Omental fat pad (tissue), 4 donors: ENCODE data around the gene PAQR8. TPM values are rescaled to one million over a fixed set of nuclear protein-coding genes. Genes with fewer than 3 reads are reported as not detected.
"Not testable (repeated sequence)": the region's sequence is repeated elsewhere in the genome, so short reads cannot be mapped to it uniquely, and the experiment has no call there.

Experiments used
- ATAC-seq: fragments of 150-250 bp; one replicate; pipeline ENCODE4 v1.9.1; 2016; ENCODE audit warnings: mild to moderate bottlenecking, moderate library complexity; ENCODE audit not compliant: low FRiP score
- DNase-seq: peaks from one replicate; pipeline ENCODE4 v3.0.0-alpha.2; 2019; ENCODE audit warnings: low spot score
- total RNA-seq, 4 donors: library from RNA; depleted of rRNA; stranded (reverse); fragments of >200 nt; gene quantifications; one replicate each; pipeline ENCODE4 v1.1.0, GENCODE V29; 2016
- TF ChIP-seq, protein P1 (sequence below), 3 donors: fragments of 450-650 bp; IDR thresholded peaks; one replicate each; pipeline ENCODE4 v1.5.1; 2016 to 2017; ENCODE audit warnings: antibody characterized with exemption in 3 of 3, mild to moderate bottlenecking in 3 of 3, moderate library complexity in 2 of 3

PAQR8 gene
- total RNA-seq, 4 donors from 2014 or later: 1.5 to 7.9 (median 3.6) TPM

DNA sequence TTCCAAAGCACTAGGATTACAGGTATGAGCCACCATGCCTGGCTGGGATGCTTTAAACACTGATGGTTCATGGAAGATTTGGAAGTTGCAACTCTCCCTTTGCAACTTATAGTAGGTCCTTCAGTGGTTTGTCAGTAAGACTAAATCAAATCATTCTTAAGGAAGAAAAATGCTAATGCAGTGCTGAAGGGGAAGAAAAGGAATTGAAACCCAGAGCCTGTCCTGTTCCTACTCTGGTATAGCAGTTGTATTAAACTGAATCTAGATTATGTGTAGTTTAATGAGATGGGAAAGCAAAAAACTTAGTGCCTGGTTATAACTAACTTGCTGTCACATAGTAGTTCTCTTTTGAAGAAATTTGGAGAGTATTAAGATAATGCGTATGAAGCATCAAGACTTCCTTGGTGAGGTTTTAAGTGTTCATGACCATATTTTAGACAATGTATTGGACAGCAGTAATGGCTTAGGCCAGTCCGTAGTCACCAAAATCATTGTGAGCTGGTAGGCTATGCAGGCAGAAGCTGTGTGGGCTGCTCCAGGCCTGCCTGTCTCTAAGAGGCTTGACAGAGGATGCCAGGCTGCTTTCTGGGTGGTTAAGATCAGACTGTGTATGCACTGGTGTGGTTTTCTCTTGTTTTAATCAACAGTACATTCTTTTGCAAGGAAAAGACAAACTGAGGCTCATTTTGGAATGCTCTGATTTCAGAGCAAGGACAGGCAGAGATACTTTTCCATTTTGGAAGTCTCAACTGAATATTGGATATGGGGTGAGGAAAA, 14.0 kb downstream of the PAQR8 start:
- TF ChIP-seq, protein P1, sequence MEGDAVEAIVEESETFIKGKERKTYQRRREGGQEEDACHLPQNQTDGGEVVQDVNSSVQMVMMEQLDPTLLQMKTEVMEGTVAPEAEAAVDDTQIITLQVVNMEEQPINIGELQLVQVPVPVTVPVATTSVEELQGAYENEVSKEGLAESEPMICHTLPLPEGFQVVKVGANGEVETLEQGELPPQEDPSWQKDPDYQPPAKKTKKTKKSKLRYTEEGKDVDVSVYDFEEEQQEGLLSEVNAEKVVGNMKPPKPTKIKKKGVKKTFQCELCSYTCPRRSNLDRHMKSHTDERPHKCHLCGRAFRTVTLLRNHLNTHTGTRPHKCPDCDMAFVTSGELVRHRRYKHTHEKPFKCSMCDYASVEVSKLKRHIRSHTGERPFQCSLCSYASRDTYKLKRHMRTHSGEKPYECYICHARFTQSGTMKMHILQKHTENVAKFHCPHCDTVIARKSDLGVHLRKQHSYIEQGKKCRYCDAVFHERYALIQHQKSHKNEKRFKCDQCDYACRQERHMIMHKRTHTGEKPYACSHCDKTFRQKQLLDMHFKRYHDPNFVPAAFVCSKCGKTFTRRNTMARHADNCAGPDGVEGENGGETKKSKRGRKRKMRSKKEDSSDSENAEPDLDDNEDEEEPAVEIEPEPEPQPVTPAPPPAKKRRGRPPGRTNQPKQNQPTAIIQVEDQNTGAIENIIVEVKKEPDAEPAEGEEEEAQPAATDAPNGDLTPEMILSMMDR (IDR thresholded peaks at IDR 0.05): no peak
- DNase-seq: no peak
- no peak for ATAC-seq

DNA sequence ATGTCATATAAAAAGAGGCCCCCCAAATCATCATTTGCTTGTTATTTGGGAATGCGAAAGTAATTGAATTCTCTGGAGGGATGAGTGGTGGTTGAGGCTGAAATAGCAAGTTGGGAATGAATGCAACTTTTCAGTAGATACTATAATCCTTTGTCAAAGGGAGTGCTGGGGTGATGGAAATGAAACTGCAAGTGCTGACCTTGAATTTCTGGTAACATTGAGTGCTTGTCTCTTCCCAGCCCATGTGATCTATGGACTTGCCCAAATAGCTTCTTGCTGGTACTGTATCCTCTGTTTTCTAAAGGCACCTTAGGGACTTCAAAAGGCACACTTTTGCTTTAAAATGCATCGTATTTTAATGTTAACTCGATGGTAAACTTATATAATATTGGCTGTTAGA, 14.8 kb downstream of the PAQR8 start:
- ATAC-seq (no peak), DNase-seq (no peak)
- TF ChIP-seq, protein P1 (IDR thresholded peaks at IDR 0.05): no peak

DNA sequence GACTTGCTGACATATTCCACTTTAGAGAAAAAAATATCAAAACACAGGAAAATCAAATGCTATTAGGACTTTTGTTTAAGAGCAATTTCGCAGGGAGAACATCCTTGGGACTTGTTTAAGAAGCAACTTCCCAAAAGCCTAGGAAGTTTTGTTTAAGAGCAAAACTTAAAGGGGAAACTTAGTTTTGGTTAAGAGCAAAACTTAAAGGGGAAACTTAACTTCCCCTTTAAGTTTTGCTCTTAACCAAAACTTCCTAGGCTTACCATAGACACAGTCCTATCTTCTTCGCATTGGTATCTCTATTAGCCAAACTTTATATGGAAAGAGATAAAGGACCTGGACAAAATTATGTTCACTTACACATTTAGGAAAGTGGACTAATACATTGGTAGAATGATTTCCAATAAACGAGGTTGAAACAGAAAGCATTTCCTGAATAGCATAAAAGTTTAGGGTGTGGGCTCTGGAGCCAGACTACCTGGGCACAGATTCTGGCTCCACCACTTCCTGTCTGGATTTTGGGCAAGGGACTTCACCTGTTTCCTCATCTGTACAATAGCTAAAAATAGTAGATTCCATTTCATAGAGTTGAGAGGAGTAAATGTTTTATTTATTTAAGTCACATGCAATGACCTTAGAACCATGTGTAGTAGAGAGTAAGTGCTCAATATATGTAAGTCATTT, 15.7 kb downstream of the PAQR8 start:
- ATAC-seq (no peak), DNase-seq (no peak)
- TF ChIP-seq, protein P1 (IDR thresholded peaks at IDR 0.05): no peak

DNA sequence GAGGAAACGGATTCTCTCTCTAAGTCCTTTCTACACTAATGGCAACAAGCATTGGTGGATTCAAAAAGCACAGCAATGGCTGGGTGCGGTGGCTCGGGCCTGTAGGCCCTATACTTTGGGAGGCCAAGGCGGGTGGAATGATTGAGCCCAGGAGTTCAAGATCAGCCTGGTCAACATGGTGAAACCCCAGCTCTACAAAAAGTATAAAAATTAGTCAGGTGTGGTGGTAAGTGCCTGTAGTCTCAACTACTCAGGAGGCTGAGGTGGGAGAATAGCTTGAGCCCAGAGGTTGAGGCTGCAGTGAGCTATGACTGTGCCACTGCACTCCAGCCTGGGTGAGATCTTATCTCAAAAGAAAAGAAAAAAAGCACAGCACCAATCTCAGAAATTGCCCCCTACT, 19.3 kb downstream of the PAQR8 start:
- no peak for ATAC-seq
- DNase-seq: no peak
- TF ChIP-seq, protein P1 (IDR thresholded peaks at IDR 0.05): no peak

DNA sequence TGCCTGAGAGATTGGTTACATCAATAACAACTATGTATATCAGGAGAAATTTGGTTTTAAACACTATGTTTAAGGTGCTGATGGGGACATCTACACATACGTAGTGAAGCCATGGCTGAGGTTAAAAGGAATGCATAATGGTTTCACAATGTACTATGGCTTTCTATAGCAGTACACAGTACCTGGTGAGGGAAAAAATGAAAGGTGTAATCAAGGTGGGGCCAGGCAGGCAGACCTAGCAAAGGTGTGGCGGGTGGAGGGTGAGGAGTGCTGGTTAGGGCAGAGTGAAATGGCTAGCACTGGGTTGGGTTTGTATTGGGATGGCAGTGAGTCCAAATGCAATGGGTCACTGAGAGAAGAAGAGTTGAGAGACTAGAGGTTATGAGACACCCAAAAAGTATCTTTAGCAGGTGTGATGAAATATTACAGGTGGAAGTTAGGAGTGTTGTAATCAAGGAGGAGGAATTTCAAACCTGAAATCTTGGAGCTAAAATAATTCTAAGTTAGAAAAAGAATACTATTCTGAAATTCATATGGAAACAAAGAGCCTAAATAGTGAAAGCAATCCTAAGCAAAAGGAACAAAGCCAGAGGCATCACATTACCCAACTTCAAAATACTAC, 22.3 kb downstream of the PAQR8 start:
- DNase-seq (no peak), ATAC-seq (no peak)
- TF ChIP-seq, protein P1 (IDR thresholded peaks at IDR 0.05): no peak

DNA sequence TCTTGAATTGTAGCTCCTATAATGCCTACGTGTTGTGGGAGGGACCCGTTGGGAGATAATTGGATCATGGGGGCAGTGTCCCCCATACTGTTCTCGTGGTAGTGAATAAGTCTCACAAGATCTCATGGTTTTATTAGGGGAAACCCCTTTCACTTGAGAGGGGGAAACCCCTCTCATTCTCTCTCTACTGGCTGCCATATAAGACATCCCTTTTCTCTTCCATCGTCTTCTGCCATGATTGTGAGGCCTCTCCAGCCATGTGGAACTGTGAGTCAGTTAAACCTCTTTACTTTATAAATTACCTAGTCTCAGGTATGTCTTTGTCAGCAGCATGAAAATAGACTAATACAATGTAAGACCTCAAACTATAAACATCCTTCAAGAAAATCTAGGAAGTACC, 23.1 kb downstream of the PAQR8 start:
- TF ChIP-seq, protein P1 (IDR thresholded peaks at IDR 0.05): no peak
- no peak for ATAC-seq
- no peak for DNase-seq

DNA sequence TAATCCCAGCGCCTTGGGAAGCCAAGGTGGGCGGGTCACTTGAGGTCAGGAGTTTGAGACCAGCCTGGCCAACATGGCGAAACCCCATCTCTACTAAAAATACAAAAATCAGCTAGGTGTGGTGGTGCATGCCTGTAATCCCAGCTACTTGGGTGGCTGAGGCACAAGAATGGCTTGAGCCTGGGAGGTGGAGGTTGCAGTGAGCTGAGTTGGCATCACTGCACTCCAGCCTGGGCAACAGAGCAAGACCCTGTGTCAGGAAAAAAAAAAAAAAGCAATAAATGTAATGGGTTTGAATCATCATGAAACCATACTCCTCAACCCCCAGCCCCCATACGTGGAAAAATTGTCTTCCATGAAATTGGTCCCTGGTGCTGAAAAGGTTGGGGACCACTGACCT, 26.2 kb downstream of the PAQR8 start:
- not testable (repeated sequence) for ATAC-seq, DNase-seq
